ENCODE results near the gene OR6F1.
"Not testable (repeated sequence)": the region's sequence is repeated elsewhere in the genome, so short reads cannot be mapped to it uniquely, and the experiment has no call there.

The OR6F1 gene

GRCh38 chr1:247716546-247716945 lies at the start of gene OR6F1:
TSS of gene OR6F1 (minus strand) at chr1:247716646. CDS start at chr1:247712755, 3,891 bp downstream.
- Histone ChIP-seq H3K36me3 (no peaks in the 10 kb centered on the region), H3K27ac (no peak within 1 kb of the TSS), H3K27me3 (no peaks in the 10 kb centered on the region), H3K9me3 (peaks cover 4% of the 10 kb centered on the region), H3K4me1 (ENCODE audit: control insufficient read depth in 1 of 2, insufficient read depth in 1 of 2, low read depth in 1 of 2, low read length in 1 of 2) (no peaks in the 10 kb centered on the region), H3K4me3 (ENCODE audit: low read depth in 1 of 2, low read length in 1 of 2) (no peak within 1 kb of the TSS)
- no peak for TF ChIP-seq CTCF (IDR thresholded peaks at IDR 0.05)

GRCh38 chr1:247760456-247760855 lies 44.0 kb upstream of the OR6F1 start, which contains the start of gene OR1C1:
TSS of gene OR1C1 (minus strand) at chr1:247760556. CDS start at chr1:247758406, 2,150 bp downstream.
- no peak for TF ChIP-seq CTCF (IDR thresholded peaks at IDR 0.05)
- Histone ChIP-seq H3K36me3 (no peaks in the 10 kb centered on the region), H3K27ac (no peak within 1 kb of the TSS), H3K9me3 (no peaks in the 10 kb centered on the region), H3K27me3 (no peaks in the 10 kb centered on the region), H3K4me3 (ENCODE audit: low read depth in 1 of 2, low read length in 1 of 2) (no peak within 1 kb of the TSS), H3K4me1 (ENCODE audit: control insufficient read depth in 1 of 2, insufficient read depth in 1 of 2, low read depth in 1 of 2, low read length in 1 of 2) (no peaks in the 10 kb centered on the region)

- not testable (repeated sequence) for H3K9me3 ChIP-seq; H3K36me3 ChIP-seq; H3K4me3 ChIP-seq (ENCODE audit: low read depth in 1 of 2, low read length in 1 of 2); H3K27ac ChIP-seq; H3K4me1 ChIP-seq (ENCODE audit: control insufficient read depth in 1 of 2, insufficient read depth in 1 of 2, low read depth in 1 of 2, low read length in 1 of 2); H3K27me3 ChIP-seq
These were observed 37.9 kb upstream of the OR6F1 start for GRCh38 chr1:247754311-247754710.

DNA sequence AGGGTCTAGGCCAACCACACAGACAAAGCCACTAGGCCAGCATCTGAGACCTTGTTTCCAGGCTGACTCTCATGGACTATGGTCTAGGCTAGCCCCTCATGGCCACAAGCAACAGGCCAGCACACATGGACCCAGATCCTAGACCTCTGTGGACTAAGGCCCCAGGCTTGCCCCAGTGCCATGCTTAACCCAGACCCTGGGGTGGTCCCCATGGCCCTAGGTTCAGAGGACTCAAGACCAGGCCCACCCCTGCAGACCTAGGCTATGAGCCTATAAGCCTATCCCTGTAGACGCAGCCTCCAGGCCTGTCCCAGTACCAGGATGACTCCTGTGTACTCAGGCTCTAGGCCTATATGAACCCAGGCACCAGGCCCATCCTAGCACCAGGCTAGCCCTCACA lies 33.4 kb upstream of the OR6F1 start:
- Histone ChIP-seq H3K36me3 (no peaks in the 10 kb centered on the region), H3K4me1 (ENCODE audit: control insufficient read depth in 1 of 2, insufficient read depth in 1 of 2, low read depth in 1 of 2, low read length in 1 of 2) (no peaks in the 10 kb centered on the region), H3K27ac (no peak overlapping the region), H3K4me3 (ENCODE audit: low read depth in 1 of 2, low read length in 1 of 2) (no peak overlapping the region), H3K9me3 (no peaks in the 10 kb centered on the region), H3K27me3 (no peaks in the 10 kb centered on the region)
- TF ChIP-seq CTCF (IDR thresholded peaks at IDR 0.05) = no peak

DNA sequence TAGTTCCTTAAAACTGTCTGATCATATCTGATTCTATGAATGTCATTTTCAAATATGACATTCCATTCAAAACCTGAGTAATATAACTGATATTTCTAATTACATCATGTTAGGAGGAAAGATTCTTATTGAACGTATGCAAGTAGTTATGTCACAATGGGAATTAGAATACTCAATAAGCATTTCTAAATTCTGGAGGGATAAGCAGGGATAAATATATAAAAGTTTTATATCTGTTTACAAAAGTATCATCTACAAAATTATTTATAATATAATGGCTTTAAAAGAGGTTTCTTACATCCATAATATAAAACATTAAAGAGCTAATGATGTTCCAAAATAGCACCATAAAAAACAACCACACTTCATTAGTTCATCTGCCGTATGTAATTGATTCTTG lies 31.6 kb upstream of the OR6F1 start, which contains the start of gene OR14A2:
TSS of gene OR14A2 (minus strand) at position 101 of the 400 bp plus-strand sequence.
- no peaks in the 10 kb centered on the region for H3K36me3 ChIP-seq
- H3K9me3 ChIP-seq = no peaks in the 10 kb centered on the region
- H3K4me1 ChIP-seq (ENCODE audit: control insufficient read depth in 1 of 2, insufficient read depth in 1 of 2, low read depth in 1 of 2, low read length in 1 of 2) = no peaks in the 10 kb centered on the region
- no peak within 1 kb of the TSS for H3K27ac ChIP-seq
- no peaks in the 10 kb centered on the region for H3K27me3 ChIP-seq
- no peak for TF ChIP-seq CTCF (IDR thresholded peaks at IDR 0.05)
- H3K4me3 ChIP-seq (ENCODE audit: low read depth in 1 of 2, low read length in 1 of 2) = no peak within 1 kb of the TSS

DNA sequence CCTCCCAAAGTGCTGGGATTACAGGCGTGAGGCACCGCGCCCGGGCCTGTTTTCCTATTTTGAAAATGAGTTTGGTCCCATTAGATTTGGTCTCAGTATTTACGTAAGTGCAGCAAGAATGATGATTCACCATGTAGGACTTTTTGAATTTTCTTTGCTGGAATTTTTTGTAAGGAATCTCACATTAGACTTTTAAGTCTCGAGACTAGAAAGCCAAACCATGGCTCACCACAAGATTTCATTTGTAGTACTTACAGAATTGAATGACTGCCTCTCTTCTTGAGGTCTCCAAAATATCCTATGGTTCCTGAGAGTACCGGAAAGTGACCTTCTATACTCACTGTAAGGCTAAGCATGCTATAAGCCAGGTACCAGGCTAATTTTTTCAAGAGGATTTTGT lies 31.2 kb upstream of the OR6F1 start:
- Histone ChIP-seq H3K4me1 (ENCODE audit: control insufficient read depth in 1 of 2, insufficient read depth in 1 of 2, low read depth in 1 of 2, low read length in 1 of 2) (no peaks in the 10 kb centered on the region), H3K36me3 (no peaks in the 10 kb centered on the region), H3K27ac (no peak overlapping the region), H3K9me3 (no peaks in the 10 kb centered on the region), H3K4me3 (ENCODE audit: low read depth in 1 of 2, low read length in 1 of 2) (no peak overlapping the region), H3K27me3 (no peaks in the 10 kb centered on the region)
- TF ChIP-seq CTCF (IDR thresholded peaks at IDR 0.05) = no peak

All from neutrophil (primary cell).